H54 (cell line): ENCODE data around the gene PLA1A.
"Not testable (repeated sequence)": the region's sequence is repeated elsewhere in the genome, so short reads cannot be mapped to it uniquely, and the experiment has no call there.

Experiments
- DNase-seq: peaks from one replicate; pipeline ENCODE4 v3.0.0; 2011; ENCODE audit warnings: low spot score, mixed read lengths; ENCODE audit not compliant: insufficient read length
- FAIRE-seq: peaks from 3 replicates; lab custom pipeline; 2011; peaks lifted over from hg19 to GRCh38; lab: Jason Lieb, UNC
- POLR2A ChIP-seq: IDR thresholded peaks from 2 replicates; pipeline ENCODE4 v1.6.1; 2011; ENCODE audit warnings: low read depth, mild to moderate bottlenecking, low read length

PLA1A gene

GRCh38 chr3:119597548-119598288 is at the start of gene PLA1A:
TSS of gene PLA1A (plus strand) at chr3:119597885. CDS start at chr3:119597914, 29 bp downstream.
- no peak for TF ChIP-seq POLR2A

GRCh38 chr3:119548341-119548740 is 49.3 kb upstream of the PLA1A start:
- no peak for FAIRE-seq
- DNase-seq, result no peak
- TF ChIP-seq POLR2A, result no peak

More at GRCh38 chr3:119597548-119598288, at the start of gene PLA1A:
- DNase-seq (no peak), FAIRE-seq (no peak)

GRCh38 chr3:119550192-119550910 is 47.3 kb upstream of the PLA1A start:
- DNase-seq (no peak), FAIRE-seq (no peak)
- TF ChIP-seq POLR2A, result no peak

GRCh38 chr3:119551598-119551997 is 46.1 kb upstream of the PLA1A start:
- no peak for TF ChIP-seq POLR2A
- FAIRE-seq (no peak), DNase-seq (no peak)

- not testable (repeated sequence) for FAIRE-seq, DNase-seq
Measured at GRCh38 chr3:119552928-119553327, 44.8 kb upstream of the PLA1A start.

GRCh38 chr3:119553823-119554415 is 43.8 kb upstream of the PLA1A start:
- TF ChIP-seq POLR2A, result no peak
- FAIRE-seq, result no peak
- DNase-seq, result no peak

GRCh38 chr3:119555309-119555735 is 42.4 kb upstream of the PLA1A start:
- TF ChIP-seq POLR2A, result no peak
- FAIRE-seq, result no peak
- no peak for DNase-seq

- no peak for FAIRE-seq
- DNase-seq, result no peak
- TF ChIP-seq POLR2A, result no peak
Measured at GRCh38 chr3:119555929-119556328, 41.8 kb upstream of the PLA1A start.

- no peak for FAIRE-seq
- TF ChIP-seq POLR2A, result no peak
- DNase-seq, result no peak
Measured at GRCh38 chr3:119557192-119557876, 40.4 kb upstream of the PLA1A start.

GRCh38 chr3:119557877-119558269 is 39.8 kb upstream of the PLA1A start:
- no peak for FAIRE-seq
- no peak for TF ChIP-seq POLR2A
- no peak for DNase-seq

GRCh38 chr3:119558626-119559317 is 38.9 kb upstream of the PLA1A start:
- FAIRE-seq, result no peak
- DNase-seq, result no peak
- no peak for TF ChIP-seq POLR2A

- DNase-seq (peak; percentile 30), FAIRE-seq (peak; percentile 86)
- TF ChIP-seq POLR2A, result no peak
Measured at GRCh38 chr3:119559441-119559963, 38.2 kb upstream of the PLA1A start, which contains the start of gene CD80. TSS of gene CD80 (minus strand) at chr3:119559614. CDS start at chr3:119557728, 1,886 bp downstream.

- DNase-seq, result no peak
- no peak for FAIRE-seq
- no peak for TF ChIP-seq POLR2A
Measured at GRCh38 chr3:119560160-119560559, 37.5 kb upstream of the PLA1A start.
